Activated CD4-positive, alpha-beta T cell treated with anti-CD3 and anti-CD28 coated beads for 36 hours (primary cell): Measurements from ENCODE around the gene GRK4. TPM values are rescaled to one million over a fixed set of nuclear protein-coding genes. Genes with fewer than 3 reads are reported as not detected.
A peak's percentile ranks its signal among the peaks of the same experiment; 100 is the strongest.
"Not testable (repeated sequence)": the region's sequence is repeated elsewhere in the genome, so short reads cannot be mapped to it uniquely, and the experiment has no call there.

Experiments
- ATAC-seq: fragments of 200-7000 bp; cut with Tn5 transposase; one replicate; pipeline ENCODE4 v1.10.0; 2021; ENCODE audit warnings: mild to moderate bottlenecking, moderate library complexity
- CTCF ChIA-PET: fragments of 350-600 bp; sonication (Branson Sonifier 250); formaldehyde crosslinking; loops from one replicate; lab custom pipeline; 2021; ENCODE audit warnings: antibody characterized with exemption; lab: Charles Lee
- POLR2A ChIA-PET: fragments of 350-600 bp; sonication (Branson Sonifier 250); formaldehyde crosslinking; loops from one replicate; lab custom pipeline; 2021; ENCODE audit warnings: antibody characterized with exemption, inconsistent platforms; lab: Charles Lee
- DNase-seq: peaks from one replicate; pipeline ENCODE4 v3.0.0-alpha.2; 2020
- H3K27ac Mint-ChIP-seq: one replicate; pipeline ENCODE4 v1.8.0; 2021; ENCODE audit warnings: mixed read lengths
- H3K27me3 Mint-ChIP-seq: one replicate; pipeline ENCODE4 v1.8.0; 2021; ENCODE audit warnings: mixed read lengths
- H3K36me3 Mint-ChIP-seq: one replicate; pipeline ENCODE4 v1.8.0; 2021; ENCODE audit warnings: low read depth, mixed read lengths
- H3K4me1 Mint-ChIP-seq: one replicate; pipeline ENCODE4 v1.8.0; 2021; ENCODE audit warnings: mixed read lengths
- H3K4me3 Mint-ChIP-seq: one replicate; pipeline ENCODE4 v1.8.0; 2021; ENCODE audit warnings: mild to moderate bottlenecking, moderate library complexity, mixed read lengths
- H3K9me3 Mint-ChIP-seq: one replicate; pipeline ENCODE4 v1.8.0; 2021; ENCODE audit warnings: low read depth, mixed read lengths
- intact Hi-C, 2 experiments: fragments of 100-400 bp; cut with DNase I in 1 of 2; cut with micrococcal nuclease in 1 of 2; formaldehyde crosslinking; loops; one replicate each; pipeline versions ENCODE4 v1.14.2 to v1.15.1; 2022 to 2024; cut with DNase I, micrococcal nuclease
- total RNA-seq, 2 experiments: library from RNA; stranded (reverse); gene quantifications; one replicate each; pipeline ENCODE4 v1.2.3, GENCODE V29; 2021

GRK4 gene
- total RNA-seq, 2 experiments from 2014 or later = 2.4 to 2.5 TPM

GRCh38 chr4:3042226-3042625 is 78.9 kb downstream of the GRK4 start:
- Mint-ChIP-seq H3K27ac (peak overlapping the region; percentile 78), H3K4me1 (peaks cover 51% of the 10 kb centered on the region), H3K4me3 (peak overlapping the region; percentile 69), H3K27me3 (peaks cover 5% of the 10 kb centered on the region), H3K9me3 (peaks cover 7% of the 10 kb centered on the region), H3K36me3 (peaks cover 6% of the 10 kb centered on the region)
- ChIA-PET POLR2A (no interaction called here), CTCF (interaction anchor here (0.9 to 1.2 kb wide), 4 partner anchors 16 to 88 kb away, joined by 3 to 4 read pairs (median 4); partner anchors contain the start of genes GRK4 and NOP14)
- intact Hi-C loops = no loop called here
- no peak for ATAC-seq
- DNase-seq = no peak

- DNase-seq = no peak
- Mint-ChIP-seq H3K4me3 (no peak overlapping the region), H3K4me1 (peaks cover 49% of the 10 kb centered on the region), H3K9me3 (peaks cover 7% of the 10 kb centered on the region), H3K36me3 (peaks cover 6% of the 10 kb centered on the region), H3K27ac (no peak overlapping the region), H3K27me3 (no peaks in the 10 kb centered on the region)
- intact Hi-C loops = no loop called here
- CTCF ChIA-PET = interaction anchor here (0.7 to 1.2 kb wide), 2 partner anchors 23 to 89 kb away, joined by 4 read pairs; no protein-coding TSS in a partner anchor
- ATAC-seq = no peak
- POLR2A ChIA-PET = no interaction called here
Observed at GRCh38 chr4:3043282-3044020, 80.1 kb downstream of the GRK4 start.

- no peaks in the 10 kb centered on the region for H3K27me3 Mint-ChIP-seq
- ATAC-seq (peak; percentile 47), DNase-seq (peak; percentile 78)
- intact Hi-C loops = loop anchor here (5.0 kb wide), 2 partner anchors 42 to 397 kb away; partner anchors contain the start of gene HGFAC (in 1 of the 2)
- peaks cover 49% of the 10 kb centered on the region for H3K4me1 Mint-ChIP-seq
- peaks cover 7% of the 10 kb centered on the region for H3K9me3 Mint-ChIP-seq
- no peak overlapping the region for H3K4me3 Mint-ChIP-seq
- H3K27ac Mint-ChIP-seq = peak overlapping the region; percentile 44
- POLR2A ChIA-PET = no interaction called here
- CTCF ChIA-PET = interaction anchor here (0.6 to 1.0 kb wide), 2 partner anchors 30 to 67 kb away, joined by 3 to 4 read pairs; no protein-coding TSS in a partner anchor
- H3K36me3 Mint-ChIP-seq = peaks cover 6% of the 10 kb centered on the region
Observed at GRCh38 chr4:3044870-3045819, 81.8 kb downstream of the GRK4 start.

GRCh38 chr4:3046162-3046561 is 82.8 kb downstream of the GRK4 start:
- CTCF ChIA-PET = interaction anchor here (0.7 to 0.9 kb wide), 2 partner anchors 88 to 331 kb away, joined by 3 read pairs; no protein-coding TSS in a partner anchor
- Mint-ChIP-seq H3K27me3 (no peaks in the 10 kb centered on the region), H3K36me3 (peaks cover 6% of the 10 kb centered on the region), H3K9me3 (peaks cover 7% of the 10 kb centered on the region), H3K4me1 (peaks cover 44% of the 10 kb centered on the region), H3K4me3 (no peak overlapping the region), H3K27ac (peak overlapping the region; percentile 19)
- ATAC-seq (no peak), DNase-seq (no peak)
- POLR2A ChIA-PET = interaction anchor here (0.7 kb wide), 1 partner anchor 82 kb away, joined by 3 read pairs; the partner anchor contains the start of gene GRK4
- intact Hi-C loops = loop anchor here (2.0 to 5.0 kb wide), 3 partner anchors 41 to 396 kb away; partner anchors contain the start of genes GRK4 (in 1 of the 2), HGFAC (in 1 of the 2) and NOP14 (in 1 of the 2)

- Mint-ChIP-seq H3K9me3 (peaks cover 7% of the 10 kb centered on the region), H3K4me3 (no peak overlapping the region), H3K36me3 (peaks cover 6% of the 10 kb centered on the region), H3K4me1 (peaks cover 39% of the 10 kb centered on the region), H3K27ac (no peak overlapping the region), H3K27me3 (no peaks in the 10 kb centered on the region)
- ChIA-PET POLR2A (interaction anchor here (0.7 kb wide), 1 partner anchor 83 kb away, joined by 3 read pairs; the partner anchor contains the start of gene GRK4), CTCF (interaction anchor here (0.6 to 1.2 kb wide), 4 partner anchors 69 to 331 kb away, joined by 3 to 6 read pairs (median 3); no protein-coding TSS in a partner anchor)
- DNase-seq (no peak), ATAC-seq (no peak)
- intact Hi-C loops = loop anchor here (1.0 to 5.0 kb wide), 8 partner anchors 28 to 396 kb away; partner anchors contain the start of genes HTT (in 2 of the 2), HTT-AS (in 2 of the 2), GRK4 (in 1 of the 2) and HGFAC (in 1 of the 2)
Observed at GRCh38 chr4:3046623-3047022, 83.3 kb downstream of the GRK4 start.

- POLR2A ChIA-PET = interaction anchor here (0.6 to 1.0 kb wide), 2 partner anchors 34 to 120 kb away, joined by 3 to 4 read pairs; no protein-coding TSS in a partner anchor
- ATAC-seq (peak; percentile 98), DNase-seq (peak; percentile 89)
- CTCF ChIA-PET = interaction anchor here (0.6 to 1.5 kb wide), 5 partner anchors 10 to 330 kb away, joined by 3 to 6 read pairs (median 3); no protein-coding TSS in a partner anchor
- Mint-ChIP-seq H3K4me3 (peak overlapping the region; percentile 51), H3K36me3 (peaks cover 6% of the 10 kb centered on the region), H3K27me3 (no peaks in the 10 kb centered on the region), H3K27ac (peak overlapping the region; percentile 69), H3K4me1 (peaks cover 31% of the 10 kb centered on the region), H3K9me3 (peaks cover 7% of the 10 kb centered on the region)
- intact Hi-C loops = loop anchor here (1.0 to 5.0 kb wide), 8 partner anchors 27 to 395 kb away; partner anchors contain the start of genes HTT (in 2 of the 2), HTT-AS (in 2 of the 2), GRK4 (in 1 of the 2) and HGFAC (in 1 of the 2)
Observed at GRCh38 chr4:3047464-3048286, 84.3 kb downstream of the GRK4 start.

GRCh38 chr4:3051141-3051897 is 87.9 kb downstream of the GRK4 start:
- intact Hi-C loops = loop anchor here in 1 of 2 experiments (2.0 kb wide), 1 partner anchor 13 kb away; no protein-coding TSS in a partner anchor

GRCh38 chr4:3054169-3054759 is 90.9 kb downstream of the GRK4 start:
- Mint-ChIP-seq H3K27me3 (peaks cover 2% of the 10 kb centered on the region), H3K4me1 (no peaks in the 10 kb centered on the region), H3K27ac (no peak overlapping the region), H3K4me3 (no peak overlapping the region), H3K9me3 (peaks cover 9% of the 10 kb centered on the region), H3K36me3 (peaks cover 2% of the 10 kb centered on the region)
- ChIA-PET CTCF (interaction anchor here (1.7 kb wide), 1 partner anchor 76 kb away, joined by 11 read pairs; no protein-coding TSS in a partner anchor), POLR2A (no interaction called here)
- ATAC-seq = no peak
- intact Hi-C loops = no loop called here
- no peak for DNase-seq

More at GRCh38 chr4:3051141-3051897, 87.9 kb downstream of the GRK4 start:
- H3K4me1 Mint-ChIP-seq = peaks cover 14% of the 10 kb centered on the region
- DNase-seq, ATAC-seq, H3K4me3 Mint-ChIP-seq, H3K27ac Mint-ChIP-seq, CTCF ChIA-PET, H3K27me3 Mint-ChIP-seq, H3K36me3 Mint-ChIP-seq, H3K9me3 Mint-ChIP-seq: not testable (repeated sequence)
- POLR2A ChIA-PET = interaction anchor here (0.6 kb wide), 1 partner anchor 23 kb away, joined by 3 read pairs; the partner anchor contains the start of genes HTT and HTT-AS

GRCh38 chr4:3059943-3060342 is 96.6 kb downstream of the GRK4 start:
- H3K27me3 Mint-ChIP-seq = peaks cover 2% of the 10 kb centered on the region
- H3K4me3 Mint-ChIP-seq = no peak overlapping the region
- H3K9me3 Mint-ChIP-seq = peaks cover 6% of the 10 kb centered on the region
- no peak overlapping the region for H3K27ac Mint-ChIP-seq
- no peaks in the 10 kb centered on the region for H3K36me3 Mint-ChIP-seq
- ATAC-seq (no peak), DNase-seq (no peak)
- POLR2A ChIA-PET = no interaction called here
- intact Hi-C loops = no loop called here
- H3K4me1 Mint-ChIP-seq = no peaks in the 10 kb centered on the region
- CTCF ChIA-PET = interaction anchor here (1.2 kb wide), 1 partner anchor 25 kb away, joined by 5 read pairs; no protein-coding TSS in a partner anchor
